Measurements from ENCODE around the gene SPCS2. TPM values are rescaled to one million over a fixed set of nuclear protein-coding genes. Genes with fewer than 3 reads are reported as not detected.

SPCS2 gene
- total and polyA plus RNA-seq, 4 donors = 32.4 to 186 (median 59.6) TPM

DNA sequence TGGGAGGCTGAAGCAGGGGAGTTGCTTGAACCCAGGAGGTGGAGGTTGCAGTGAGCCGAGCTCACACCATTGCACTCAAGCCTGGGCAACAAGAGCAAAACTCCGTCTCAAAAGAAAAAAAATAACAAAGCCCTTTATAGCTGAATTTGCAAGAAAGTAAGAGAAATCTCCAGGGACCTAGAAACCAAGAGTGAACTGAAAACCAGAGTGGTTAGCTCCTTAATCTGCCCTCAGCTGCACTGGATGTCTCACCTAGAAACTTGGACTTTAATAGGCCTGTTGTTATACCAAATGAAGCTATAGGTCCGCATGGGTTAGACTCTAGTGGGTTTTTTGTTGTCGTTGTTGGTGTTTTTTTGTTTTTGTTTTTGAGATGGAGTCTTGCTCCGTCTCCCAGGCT lies 43.8 kb downstream of the SPCS2 start (continued):
- TF ChIP-seq, protein P1, sequence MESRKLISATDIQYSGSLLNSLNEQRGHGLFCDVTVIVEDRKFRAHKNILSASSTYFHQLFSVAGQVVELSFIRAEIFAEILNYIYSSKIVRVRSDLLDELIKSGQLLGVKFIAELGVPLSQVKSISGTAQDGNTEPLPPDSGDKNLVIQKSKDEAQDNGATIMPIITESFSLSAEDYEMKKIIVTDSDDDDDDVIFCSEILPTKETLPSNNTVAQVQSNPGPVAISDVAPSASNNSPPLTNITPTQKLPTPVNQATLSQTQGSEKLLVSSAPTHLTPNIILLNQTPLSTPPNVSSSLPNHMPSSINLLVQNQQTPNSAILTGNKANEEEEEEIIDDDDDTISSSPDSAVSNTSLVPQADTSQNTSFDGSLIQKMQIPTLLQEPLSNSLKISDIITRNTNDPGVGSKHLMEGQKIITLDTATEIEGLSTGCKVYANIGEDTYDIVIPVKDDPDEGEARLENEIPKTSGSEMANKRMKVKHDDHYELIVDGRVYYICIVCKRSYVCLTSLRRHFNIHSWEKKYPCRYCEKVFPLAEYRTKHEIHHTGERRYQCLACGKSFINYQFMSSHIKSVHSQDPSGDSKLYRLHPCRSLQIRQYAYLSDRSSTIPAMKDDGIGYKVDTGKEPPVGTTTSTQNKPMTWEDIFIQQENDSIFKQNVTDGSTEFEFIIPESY (IDR thresholded peaks at IDR 0.05) = no peak
- TF ChIP-seq YY1 (IDR thresholded peaks at IDR 0.05) = no peak

DNA sequence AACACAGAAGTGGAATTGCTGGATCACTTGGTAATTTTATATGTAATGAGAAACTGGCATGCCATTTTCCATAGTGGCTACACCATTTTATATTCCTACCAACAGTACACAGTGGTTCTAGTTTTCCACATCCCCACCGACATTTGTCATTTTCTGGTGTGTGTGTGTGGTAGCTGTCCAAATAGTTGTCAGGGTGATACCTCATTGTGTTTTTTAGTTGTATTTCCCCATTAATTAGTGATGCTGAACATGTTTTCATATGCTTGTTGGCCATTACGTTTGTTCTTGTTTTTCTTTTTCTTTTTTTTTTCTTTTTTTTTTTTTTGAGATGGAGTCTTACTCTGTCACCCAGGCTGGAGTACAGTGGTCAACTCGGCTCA lies 51.9 kb downstream of the SPCS2 start:
- Histone ChIP-seq H3K27me3 (ENCODE audit: control insufficient read depth in 4 of 4, insufficient read depth in 4 of 4, low read length in 3 of 4) (no peaks in the 10 kb centered on the region), H3K36me3 (ENCODE audit: control insufficient read depth in 4 of 4, insufficient read depth in 3 of 4, low read depth in 1 of 4, low read length in 3 of 4) (peaks cover 1 to 15% (median 12%) of the 10 kb centered on the region in 4 donors), H3K4me1 (ENCODE audit: control insufficient read depth in 4 of 4, insufficient read depth in 4 of 4, low read length in 3 of 4) (no peaks in the 10 kb centered on the region), H3K9me3 (ENCODE audit: control insufficient read depth in 4 of 4, low read length in 3 of 4) (no peaks in the 10 kb centered on the region), H3K9ac (ENCODE audit: low read depth in 1 of 2, low read length in 2 of 2) (no peak overlapping the region), H3K4me3 (ENCODE audit: low read depth in 1 of 3, low read length in 3 of 3) (no peak overlapping the region), H3K27ac (ENCODE audit: low read depth in 1 of 2, low read length in 2 of 2) (no peak overlapping the region)
- DNase-seq (ENCODE audit: low spot score) = no peak
- no peak for TF ChIP-seq GABPA (IDR thresholded peaks at IDR 0.05 in 1 of 2, conservative IDR thresholded peaks at IDR 0.05 in 1 of 2)
- TF ChIP-seq, protein P2, sequence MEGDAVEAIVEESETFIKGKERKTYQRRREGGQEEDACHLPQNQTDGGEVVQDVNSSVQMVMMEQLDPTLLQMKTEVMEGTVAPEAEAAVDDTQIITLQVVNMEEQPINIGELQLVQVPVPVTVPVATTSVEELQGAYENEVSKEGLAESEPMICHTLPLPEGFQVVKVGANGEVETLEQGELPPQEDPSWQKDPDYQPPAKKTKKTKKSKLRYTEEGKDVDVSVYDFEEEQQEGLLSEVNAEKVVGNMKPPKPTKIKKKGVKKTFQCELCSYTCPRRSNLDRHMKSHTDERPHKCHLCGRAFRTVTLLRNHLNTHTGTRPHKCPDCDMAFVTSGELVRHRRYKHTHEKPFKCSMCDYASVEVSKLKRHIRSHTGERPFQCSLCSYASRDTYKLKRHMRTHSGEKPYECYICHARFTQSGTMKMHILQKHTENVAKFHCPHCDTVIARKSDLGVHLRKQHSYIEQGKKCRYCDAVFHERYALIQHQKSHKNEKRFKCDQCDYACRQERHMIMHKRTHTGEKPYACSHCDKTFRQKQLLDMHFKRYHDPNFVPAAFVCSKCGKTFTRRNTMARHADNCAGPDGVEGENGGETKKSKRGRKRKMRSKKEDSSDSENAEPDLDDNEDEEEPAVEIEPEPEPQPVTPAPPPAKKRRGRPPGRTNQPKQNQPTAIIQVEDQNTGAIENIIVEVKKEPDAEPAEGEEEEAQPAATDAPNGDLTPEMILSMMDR (IDR thresholded peaks at IDR 0.05; ENCODE audit: low read depth, low read length, missing input control) = no peak
- no peak for TF ChIP-seq HNF4A (conservative IDR thresholded peaks at IDR 0.05)
- TF ChIP-seq, protein P3, sequence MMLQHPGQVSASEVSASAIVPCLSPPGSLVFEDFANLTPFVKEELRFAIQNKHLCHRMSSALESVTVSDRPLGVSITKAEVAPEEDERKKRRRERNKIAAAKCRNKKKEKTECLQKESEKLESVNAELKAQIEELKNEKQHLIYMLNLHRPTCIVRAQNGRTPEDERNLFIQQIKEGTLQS (IDR thresholded peaks at IDR 0.05) = no peak
- TF ChIP-seq, protein P4, sequence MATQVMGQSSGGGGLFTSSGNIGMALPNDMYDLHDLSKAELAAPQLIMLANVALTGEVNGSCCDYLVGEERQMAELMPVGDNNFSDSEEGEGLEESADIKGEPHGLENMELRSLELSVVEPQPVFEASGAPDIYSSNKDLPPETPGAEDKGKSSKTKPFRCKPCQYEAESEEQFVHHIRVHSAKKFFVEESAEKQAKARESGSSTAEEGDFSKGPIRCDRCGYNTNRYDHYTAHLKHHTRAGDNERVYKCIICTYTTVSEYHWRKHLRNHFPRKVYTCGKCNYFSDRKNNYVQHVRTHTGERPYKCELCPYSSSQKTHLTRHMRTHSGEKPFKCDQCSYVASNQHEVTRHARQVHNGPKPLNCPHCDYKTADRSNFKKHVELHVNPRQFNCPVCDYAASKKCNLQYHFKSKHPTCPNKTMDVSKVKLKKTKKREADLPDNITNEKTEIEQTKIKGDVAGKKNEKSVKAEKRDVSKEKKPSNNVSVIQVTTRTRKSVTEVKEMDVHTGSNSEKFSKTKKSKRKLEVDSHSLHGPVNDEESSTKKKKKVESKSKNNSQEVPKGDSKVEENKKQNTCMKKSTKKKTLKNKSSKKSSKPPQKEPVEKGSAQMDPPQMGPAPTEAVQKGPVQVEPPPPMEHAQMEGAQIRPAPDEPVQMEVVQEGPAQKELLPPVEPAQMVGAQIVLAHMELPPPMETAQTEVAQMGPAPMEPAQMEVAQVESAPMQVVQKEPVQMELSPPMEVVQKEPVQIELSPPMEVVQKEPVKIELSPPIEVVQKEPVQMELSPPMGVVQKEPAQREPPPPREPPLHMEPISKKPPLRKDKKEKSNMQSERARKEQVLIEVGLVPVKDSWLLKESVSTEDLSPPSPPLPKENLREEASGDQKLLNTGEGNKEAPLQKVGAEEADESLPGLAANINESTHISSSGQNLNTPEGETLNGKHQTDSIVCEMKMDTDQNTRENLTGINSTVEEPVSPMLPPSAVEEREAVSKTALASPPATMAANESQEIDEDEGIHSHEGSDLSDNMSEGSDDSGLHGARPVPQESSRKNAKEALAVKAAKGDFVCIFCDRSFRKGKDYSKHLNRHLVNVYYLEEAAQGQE (IDR thresholded peaks at IDR 0.05) = no peak
- TF ChIP-seq JUND (IDR thresholded peaks at IDR 0.05) = no peak
- TF ChIP-seq, protein P1 (IDR thresholded peaks at IDR 0.05) = no peak
- no peak for TF ChIP-seq RXRA (IDR thresholded peaks at IDR 0.05)
- TF ChIP-seq, protein P5, sequence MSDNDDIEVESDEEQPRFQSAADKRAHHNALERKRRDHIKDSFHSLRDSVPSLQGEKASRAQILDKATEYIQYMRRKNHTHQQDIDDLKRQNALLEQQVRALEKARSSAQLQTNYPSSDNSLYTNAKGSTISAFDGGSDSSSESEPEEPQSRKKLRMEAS (IDR thresholded peaks at IDR 0.05) = no peak
- TF ChIP-seq FOXA1 (IDR thresholded peaks at IDR 0.05) = no peak
- TF ChIP-seq TAF1 (conservative IDR thresholded peaks at IDR 0.05) = no peak
- no peak for TF ChIP-seq YY1 (IDR thresholded peaks at IDR 0.05)
- no peak for TF ChIP-seq HNF4G (IDR thresholded peaks at IDR 0.05)
- 95% methylated on average over 3 of the region's 3 CpGs for WGBS
